ENCODE measurements around the gene CHMP4A. TPM values are rescaled to one million over a fixed set of nuclear protein-coding genes. Genes with fewer than 3 reads are reported as not detected.

CHMP4A gene
- total RNA-seq, 1 experiment from 2014 or later = 34.6 TPM

GRCh38 chr14:24160499-24160849 lies 52.8 kb downstream of the CHMP4A start:
- DNase-seq (ENCODE audit: low read depth, low spot score) (no peak), ATAC-seq (no peak)
- ChIA-PET RAD21 (ENCODE audit: low non-redundant PET in 1 of 2, low total read pairs in 2 of 2, uncharacterized antibody in 2 of 2, unreplicated experiment in 2 of 2) (interaction anchor here (1.0 to 1.1 kb wide), 2 partner anchors 14 to 103 kb away, joined by 3 read pairs; partner anchors contain the start of genes PSME2 (in 1 of the 2) and RNF31 (in 1 of the 2)), POLR2A (interaction anchor here (1.0 to 3.1 kb wide), 9 partner anchors 13 to 102 kb away, joined by 3 to 18 read pairs (median 4); partner anchors contain the start of genes DCAF11, EMC9, NRL and PCK2), CTCF (interaction anchor here (1.0 to 3.2 kb wide), 17 partner anchors 9 to 137 kb away, joined by 3 to 20 read pairs (median 4); partner anchors contain the start of genes CHMP4A, DCAF11, EMC9 and NRL)
- no peaks in the 10 kb centered on the region for H3K9me2 ChIP-seq (ENCODE audit: insufficient read depth)
- no TSS peak for BruUV-seq (replicated peaks)
- H4K20me1 ChIP-seq (ENCODE audit: insufficient read depth) = no peaks in the 10 kb centered on the region
- peak overlapping the region; percentile 87 for H3K4me2 ChIP-seq (ENCODE audit: low read length)
- H3K9ac ChIP-seq (ENCODE audit: low read length) = no peak overlapping the region
- no peak overlapping the region for H2AFZ ChIP-seq (ENCODE audit: low read depth, low read length, poor library complexity, severe bottlenecking)
- peaks cover 26 to 41% of the 10 kb centered on the region in 2 experiments; a peak in 3 of 4 replicates for H3K36me3 ChIP-seq (ENCODE audit: control insufficient read depth in 1 of 2, insufficient read depth in 2 of 2, low read length in 2 of 2)
- H3K79me2 ChIP-seq (ENCODE audit: insufficient read depth, low read length) = no peaks in the 10 kb centered on the region
- no peaks in the 10 kb centered on the region for H3K9me3 ChIP-seq (ENCODE audit: control insufficient read depth in 1 of 2, insufficient read depth in 1 of 2, low read depth in 1 of 2, low read length in 2 of 2)
- H3K4me1 ChIP-seq (ENCODE audit: control insufficient read depth in 1 of 2, insufficient read depth in 2 of 2, low read length in 2 of 2) = peaks cover 15 to 21% of the 10 kb centered on the region in 2 experiments
- H3K27ac ChIP-seq (ENCODE audit: low read depth, low read length) = peak overlapping the region; percentile 84
- intact Hi-C loops (cut with micrococcal nuclease) = loop anchor here (2.0 kb wide), 1 partner anchor 46 kb away; the partner anchor contains the start of genes DCAF11 and NRL
- no peaks in the 10 kb centered on the region for H3K27me3 ChIP-seq (ENCODE audit: insufficient read depth, low read length)
- no peak for TF ChIP-seq SIN3A (IDR thresholded peaks at IDR 0.05; ENCODE audit: low read depth)
- TF ChIP-seq ZFX (IDR thresholded peaks at IDR 0.05) = no peak
- TF ChIP-seq RAD21 (IDR thresholded peaks at IDR 0.05; ENCODE audit: low read depth) = no peak
- TF ChIP-seq POLR2A (IDR thresholded peaks at IDR 0.05; ENCODE audit: borderline replicate concordance, extremely low read depth, insufficient read depth, insufficient read length) = no peak
- no peak for TF ChIP-seq EGR1 (IDR thresholded peaks at IDR 0.05; ENCODE audit: low read depth)
- TF ChIP-seq, protein P1, sequence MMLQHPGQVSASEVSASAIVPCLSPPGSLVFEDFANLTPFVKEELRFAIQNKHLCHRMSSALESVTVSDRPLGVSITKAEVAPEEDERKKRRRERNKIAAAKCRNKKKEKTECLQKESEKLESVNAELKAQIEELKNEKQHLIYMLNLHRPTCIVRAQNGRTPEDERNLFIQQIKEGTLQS (IDR thresholded peaks at IDR 0.05) = no peak
- no peak overlapping the region for H3K4me3 ChIP-seq (replicated peaks in 1 of 2; ENCODE audit: low read depth in 1 of 2, low read length in 2 of 2)

DNA sequence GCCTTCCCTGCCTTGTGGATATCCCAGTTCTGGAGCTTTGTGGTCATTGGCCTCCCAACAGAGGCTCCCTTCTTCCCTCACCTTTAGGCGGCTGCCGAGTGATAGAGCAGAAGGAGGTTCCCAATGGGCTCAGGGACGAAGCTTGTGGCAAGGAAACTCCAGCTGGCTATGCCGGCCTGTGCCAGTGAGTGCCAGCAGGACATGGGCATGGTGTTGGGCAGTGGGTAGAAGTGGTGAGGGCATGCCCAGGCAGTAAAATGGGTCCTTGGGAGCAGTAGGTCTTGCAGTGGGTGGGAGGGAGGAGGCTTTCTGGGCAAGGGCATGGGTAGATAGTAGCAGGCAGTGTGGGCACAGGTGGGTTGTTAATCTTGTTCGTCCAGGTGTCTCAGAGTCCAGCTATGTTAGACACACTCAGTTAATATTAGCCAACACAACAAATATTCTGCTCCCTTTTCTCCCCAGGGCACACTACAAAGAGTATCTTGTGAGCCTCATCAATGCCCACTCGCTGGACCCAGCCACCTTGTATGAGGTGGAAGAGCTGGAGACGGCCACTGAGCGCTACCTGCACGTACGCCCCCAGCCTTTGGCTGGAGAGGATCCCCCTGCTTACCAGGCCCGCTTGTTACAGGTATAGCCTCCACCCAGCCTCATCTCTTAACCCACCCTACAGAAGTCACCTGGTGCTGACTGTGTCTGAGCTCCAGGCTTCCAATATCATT lies 53.4 kb downstream of the CHMP4A start:
- H3K36me3 ChIP-seq (ENCODE audit: control insufficient read depth in 1 of 2, insufficient read depth in 2 of 2, low read length in 2 of 2) = peaks cover 27 to 44% of the 10 kb centered on the region in 2 experiments; a peak in 3 of 4 replicates
- TF ChIP-seq EZH2phosphoT487 (IDR thresholded peaks at IDR 0.05; ENCODE audit: borderline replicate concordance) (no peak), EZH2 (IDR thresholded peaks at IDR 0.05) (no peak), ZBTB33 (IDR thresholded peaks at IDR 0.05; ENCODE audit: extremely low read depth, insufficient replicate concordance, low read length) (no peak), JUND (IDR thresholded peaks at IDR 0.05) (no peak)
- TF ChIP-seq, protein P2, sequence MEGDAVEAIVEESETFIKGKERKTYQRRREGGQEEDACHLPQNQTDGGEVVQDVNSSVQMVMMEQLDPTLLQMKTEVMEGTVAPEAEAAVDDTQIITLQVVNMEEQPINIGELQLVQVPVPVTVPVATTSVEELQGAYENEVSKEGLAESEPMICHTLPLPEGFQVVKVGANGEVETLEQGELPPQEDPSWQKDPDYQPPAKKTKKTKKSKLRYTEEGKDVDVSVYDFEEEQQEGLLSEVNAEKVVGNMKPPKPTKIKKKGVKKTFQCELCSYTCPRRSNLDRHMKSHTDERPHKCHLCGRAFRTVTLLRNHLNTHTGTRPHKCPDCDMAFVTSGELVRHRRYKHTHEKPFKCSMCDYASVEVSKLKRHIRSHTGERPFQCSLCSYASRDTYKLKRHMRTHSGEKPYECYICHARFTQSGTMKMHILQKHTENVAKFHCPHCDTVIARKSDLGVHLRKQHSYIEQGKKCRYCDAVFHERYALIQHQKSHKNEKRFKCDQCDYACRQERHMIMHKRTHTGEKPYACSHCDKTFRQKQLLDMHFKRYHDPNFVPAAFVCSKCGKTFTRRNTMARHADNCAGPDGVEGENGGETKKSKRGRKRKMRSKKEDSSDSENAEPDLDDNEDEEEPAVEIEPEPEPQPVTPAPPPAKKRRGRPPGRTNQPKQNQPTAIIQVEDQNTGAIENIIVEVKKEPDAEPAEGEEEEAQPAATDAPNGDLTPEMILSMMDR (IDR thresholded peaks at IDR 0.05 in 2 of 3, conservative IDR thresholded peaks at IDR 0.05 in 1 of 3; ENCODE audit: borderline replicate concordance in 1 of 3, insufficient read depth in 1 of 3, low read depth in 2 of 3, low read length in 2 of 3) = no peak

More for the DNA sequence above, 53.4 kb downstream of the CHMP4A start:
- POLR2A ChIA-PET = interaction anchor here (1.0 to 3.1 kb wide), 5 partner anchors 13 to 82 kb away, joined by 3 to 18 read pairs (median 9); partner anchors contain the start of genes DCAF11, NRL, PCK2 and PSME2
- intact Hi-C loops (cut with micrococcal nuclease) = loop anchor here (2.0 kb wide), 1 partner anchor 45 kb away; the partner anchor contains the start of genes DCAF11 and NRL
- H3K27ac ChIP-seq (ENCODE audit: low read depth, low read length) = peak overlapping the region; percentile 84
- peaks cover 15 to 21% of the 10 kb centered on the region in 2 experiments for H3K4me1 ChIP-seq (ENCODE audit: control insufficient read depth in 1 of 2, insufficient read depth in 2 of 2, low read length in 2 of 2)
- no peak overlapping the region for H3K4me3 ChIP-seq (replicated peaks in 1 of 2; ENCODE audit: low read depth in 1 of 2, low read length in 2 of 2)
- H3K9me2 ChIP-seq (ENCODE audit: insufficient read depth) = no peaks in the 10 kb centered on the region
- no peaks in the 10 kb centered on the region for H4K20me1 ChIP-seq (ENCODE audit: insufficient read depth)
- ATAC-seq (no peak), DNase-seq (ENCODE audit: low read depth, low spot score) (no peak)
- H3K9me3 ChIP-seq (ENCODE audit: control insufficient read depth in 1 of 2, insufficient read depth in 1 of 2, low read depth in 1 of 2, low read length in 2 of 2) = no peaks in the 10 kb centered on the region
- no peak overlapping the region for H3K4me2 ChIP-seq (ENCODE audit: low read length)
- CTCF ChIA-PET = interaction anchor here (1.0 to 3.2 kb wide), 6 partner anchors 13 to 51 kb away, joined by 3 to 19 read pairs (median 7); partner anchors contain the start of genes EMC9, PSME1, PSME2 and RNF31
- no TSS peak for BruUV-seq (replicated peaks)
- no peak overlapping the region for H3K9ac ChIP-seq (ENCODE audit: low read length)
- RAD21 ChIA-PET (ENCODE audit: low non-redundant PET in 1 of 2, low total read pairs in 2 of 2, uncharacterized antibody in 2 of 2, unreplicated experiment in 2 of 2) = interaction anchor here in 1 of 2 experiments (1.1 kb wide), 1 partner anchor 102 kb away, joined by 3 read pairs; no protein-coding TSS in a partner anchor
- H3K79me2 ChIP-seq (ENCODE audit: insufficient read depth, low read length) = no peaks in the 10 kb centered on the region
- H3K27me3 ChIP-seq (ENCODE audit: insufficient read depth, low read length) = no peaks in the 10 kb centered on the region
- H2AFZ ChIP-seq (ENCODE audit: low read depth, low read length, poor library complexity, severe bottlenecking) = no peak overlapping the region

Data from HCT116 (cell line).